ENCODE results near the gene SYT8. TPM values are rescaled to one million over a fixed set of nuclear protein-coding genes. Genes with fewer than 3 reads are reported as not detected.

Gene SYT8
- total RNA-seq, 1 donor from 2014 or later: not detected

GRCh38 chr11:1830322-1831223 is 4.2 kb upstream of the SYT8 start:
- H3K9me3 Mint-ChIP-seq: no peaks in the 10 kb centered on the region
- DNase-seq (ENCODE audit: low spot score): no peak
- Histone ChIP-seq H3K36me3 (no peaks in the 10 kb centered on the region), H3K4me2 (no peak overlapping the region), H3F3A (ENCODE audit: low read depth) (no peaks in the 10 kb centered on the region), H3K9me3 (ENCODE audit: low read depth) (no peaks in the 10 kb centered on the region), H3K4me1 (peaks cover 15% of the 10 kb centered on the region), H3K9ac (no peak overlapping the region), H2AFZ (replicated peaks) (no peak overlapping the region), H3K4me3 (no peak overlapping the region), H3K27ac (no peak overlapping the region), H3K27me3 (no peaks in the 10 kb centered on the region), H4K20me1 (ENCODE audit: low read depth) (no peaks in the 10 kb centered on the region), H3K79me2 (ENCODE audit: low read depth) (no peaks in the 10 kb centered on the region)
- H3K27me3 Mint-ChIP-seq (ENCODE audit: insufficient read depth, low read depth): peaks cover 12% of the 10 kb centered on the region
- H3K27ac Mint-ChIP-seq: no peak overlapping the region
- no peak overlapping the region for H3K4me3 Mint-ChIP-seq
- TF ChIP-seq EZH2 (IDR thresholded peaks at IDR 0.05) (no peak), EZH2phosphoT487 (IDR thresholded peaks at IDR 0.05) (no peak)
- H3K36me3 Mint-ChIP-seq: no peaks in the 10 kb centered on the region
- H3K4me1 Mint-ChIP-seq: peaks cover 18% of the 10 kb centered on the region

- TF ChIP-seq EZH2 (IDR thresholded peaks at IDR 0.05) (no peak), CTCF (IDR thresholded peaks at IDR 0.05) (no peak), EZH2phosphoT487 (IDR thresholded peaks at IDR 0.05) (no peak)
- Histone ChIP-seq H3K27me3 (no peaks in the 10 kb centered on the region), H3F3A (ENCODE audit: low read depth) (no peaks in the 10 kb centered on the region), H4K20me1 (ENCODE audit: low read depth) (no peaks in the 10 kb centered on the region), H3K4me2 (no peak overlapping the region), H3K4me3 (no peak overlapping the region), H3K9me3 (ENCODE audit: low read depth) (no peaks in the 10 kb centered on the region), H3K79me2 (ENCODE audit: low read depth) (no peaks in the 10 kb centered on the region), H3K9ac (no peak overlapping the region), H3K4me1 (peaks cover 15% of the 10 kb centered on the region), H3K36me3 (no peaks in the 10 kb centered on the region), H2AFZ (replicated peaks) (peak overlapping the region; percentile 70), H3K27ac (no peak overlapping the region)
- DNase-seq (ENCODE audit: low spot score): no peak
- peaks cover 12% of the 10 kb centered on the region for H3K27me3 Mint-ChIP-seq (ENCODE audit: insufficient read depth, low read depth)
- H3K4me3 Mint-ChIP-seq: no peak overlapping the region
- no peak overlapping the region for H3K27ac Mint-ChIP-seq
- H3K36me3 Mint-ChIP-seq: no peaks in the 10 kb centered on the region
- peaks cover 18% of the 10 kb centered on the region for H3K4me1 Mint-ChIP-seq
- H3K9me3 Mint-ChIP-seq: no peaks in the 10 kb centered on the region
Observed at GRCh38 chr11:1831338-1832210, 3.2 kb upstream of the SYT8 start.

- no peaks in the 10 kb centered on the region for H3K36me3 Mint-ChIP-seq
- peak; percentile 80 for DNase-seq (ENCODE audit: low spot score)
- H3K27ac ChIP-seq: no peak overlapping the region
- no peaks in the 10 kb centered on the region for H3K36me3 ChIP-seq
- peak overlapping the region; percentile 41 for H3K4me3 ChIP-seq
- no peak overlapping the region for H3K9ac ChIP-seq
- no peaks in the 10 kb centered on the region for H4K20me1 ChIP-seq (ENCODE audit: low read depth)
- no peaks in the 10 kb centered on the region for H3K9me3 ChIP-seq (ENCODE audit: low read depth)
- peaks cover 15% of the 10 kb centered on the region for H3K4me1 ChIP-seq
- peak overlapping the region; percentile 85 for H3K4me2 ChIP-seq
- peaks cover 16% of the 10 kb centered on the region for H3K4me1 Mint-ChIP-seq
- H3K4me3 Mint-ChIP-seq: peak overlapping the region; percentile 60
- H2AFZ ChIP-seq (replicated peaks): peak overlapping the region; percentile 70
- TF ChIP-seq EZH2phosphoT487 (IDR thresholded peaks at IDR 0.05) (no peak), EZH2 (IDR thresholded peaks at IDR 0.05) (no peak), CTCF (IDR thresholded peaks at IDR 0.05) (peak; percentile 97)
- no peaks in the 10 kb centered on the region for H3K9me3 Mint-ChIP-seq
- no peaks in the 10 kb centered on the region for H3F3A ChIP-seq (ENCODE audit: low read depth)
- H3K27me3 Mint-ChIP-seq (ENCODE audit: insufficient read depth, low read depth): peaks cover 12% of the 10 kb centered on the region
- no peaks in the 10 kb centered on the region for H3K79me2 ChIP-seq (ENCODE audit: low read depth)
- H3K27ac Mint-ChIP-seq: no peak overlapping the region
- no peaks in the 10 kb centered on the region for H3K27me3 ChIP-seq
Observed at GRCh38 chr11:1832211-1832919, 2.4 kb upstream of the SYT8 start.

Measured in neural progenitor cell (in vitro differentiated cells).